Neutrophil (primary cell): ENCODE measurements around the gene BMPR1B.

Source experiments
- H3K27ac ChIP-seq: fragments of 200-600 bp; sonication (generic); 2 replicates; pipeline ENCODE4 v1.5.1; 2016; ENCODE audit warnings: mild to moderate bottlenecking, moderate library complexity
- H3K27me3 ChIP-seq: fragments of 200-600 bp; sonication (generic); 2 replicates; pipeline ENCODE4 v1.6.0; 2016; ENCODE audit warnings: mild to moderate bottlenecking
- H3K36me3 ChIP-seq: fragments of 200-600 bp; sonication (generic); 2 replicates; pipeline ENCODE4 v1.5.1; 2017
- H3K4me1 ChIP-seq, 2 experiments: fragments of 200-600 bp in 1 of 2; sonication (generic) in 1 of 2; 1 replicate in 1 of 2; 2 replicates in 1 of 2; pipeline versions ENCODE4 v1.5.1 to v1.6.1; 2013 to 2016; ENCODE audit warnings: low read depth in 1 of 2, low read length in 1 of 2, mild to moderate bottlenecking in 1 of 2, moderate library complexity in 1 of 2; ENCODE audit not compliant: control insufficient read depth in 1 of 2, insufficient read depth in 1 of 2
- H3K4me3 ChIP-seq, 2 experiments: fragments of 200-600 bp in 1 of 2; sonication (generic) in 1 of 2; 1 replicate in 1 of 2; 2 replicates in 1 of 2; pipeline ENCODE4 v1.5.1; 2013 to 2016; ENCODE audit warnings: low read depth in 1 of 2, low read length in 1 of 2, mild to moderate bottlenecking in 1 of 2, moderate library complexity in 1 of 2
- H3K9me3 ChIP-seq: fragments of 200-600 bp; sonication (generic); 2 replicates; pipeline ENCODE4 v1.5.1; 2016
- CTCF ChIP-seq: fragments of 200-600 bp; sonication (generic); IDR thresholded peaks from 2 replicates; pipeline ENCODE4 v1.5.1; 2016; ENCODE audit warnings: antibody characterized with exemption

BMPR1B gene

GRCh38 chr4:94954251-94954650 is 196.5 kb downstream of the BMPR1B start:
- TF ChIP-seq CTCF, result no peak
- H3K36me3 ChIP-seq, result no peaks in the 10 kb centered on the region
- H3K27me3 ChIP-seq, result no peaks in the 10 kb centered on the region
- H3K9me3 ChIP-seq, result no peaks in the 10 kb centered on the region
- no peak overlapping the region for H3K27ac ChIP-seq
- no peak overlapping the region for H3K4me3 ChIP-seq
- H3K4me1 ChIP-seq, result no peaks in the 10 kb centered on the region

DNA sequence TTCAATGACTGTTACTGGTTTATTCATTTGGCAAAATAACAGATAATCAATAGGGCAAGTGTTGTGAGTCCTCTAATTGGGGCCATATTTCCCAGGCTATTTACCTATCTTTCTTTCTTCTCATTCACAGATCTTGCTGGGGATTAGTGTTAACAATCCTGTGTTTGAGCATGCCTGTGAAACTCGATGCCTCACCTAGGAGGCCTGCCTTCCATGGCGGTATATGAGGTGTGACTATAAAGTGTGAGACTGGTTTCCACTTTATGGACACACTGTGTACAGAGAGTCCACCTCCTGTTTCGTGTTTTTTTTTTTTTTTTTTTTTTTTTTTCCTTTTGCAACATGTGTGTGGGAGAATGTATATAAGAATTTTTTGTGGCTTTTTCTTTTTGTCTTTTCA is 199.3 kb downstream of the BMPR1B start:
- no peak for TF ChIP-seq CTCF
- H3K27ac ChIP-seq, result no peak overlapping the region

GRCh38 chr4:94959307-94959706 is 201.6 kb downstream of the BMPR1B start:
- Histone ChIP-seq H3K27ac (no peak overlapping the region), H3K4me1 (no peaks in the 10 kb centered on the region), H3K36me3 (no peaks in the 10 kb centered on the region), H3K27me3 (no peaks in the 10 kb centered on the region), H3K4me3 (no peak overlapping the region), H3K9me3 (no peaks in the 10 kb centered on the region)
- TF ChIP-seq CTCF, result no peak

More for the DNA sequence above, 199.3 kb downstream of the BMPR1B start:
- Histone ChIP-seq H3K4me3 (no peak overlapping the region), H3K36me3 (no peaks in the 10 kb centered on the region), H3K9me3 (no peaks in the 10 kb centered on the region), H3K27me3 (no peaks in the 10 kb centered on the region), H3K4me1 (no peaks in the 10 kb centered on the region)

DNA sequence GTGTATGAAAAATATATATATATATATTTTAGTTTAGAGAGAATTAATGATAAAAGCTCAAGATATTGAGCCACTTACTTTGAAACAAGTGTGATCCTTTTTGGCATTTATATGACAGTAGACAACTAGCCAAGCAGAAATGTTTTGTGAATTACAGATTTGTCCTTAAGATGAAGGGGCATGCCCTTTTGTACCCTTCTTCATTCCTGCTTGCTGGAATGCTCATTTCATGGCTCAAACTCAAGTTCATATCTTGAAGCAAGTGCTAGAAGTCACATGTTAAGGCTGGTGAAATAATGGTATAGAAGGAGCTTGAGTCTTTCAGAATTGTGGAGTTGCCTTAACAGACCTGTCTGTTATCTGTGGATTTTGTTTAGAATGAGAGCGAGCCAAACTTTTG is 203.0 kb downstream of the BMPR1B start:
- Histone ChIP-seq H3K27ac (no peak overlapping the region), H3K27me3 (no peaks in the 10 kb centered on the region), H3K4me3 (no peak overlapping the region), H3K9me3 (no peaks in the 10 kb centered on the region), H3K36me3 (no peaks in the 10 kb centered on the region), H3K4me1 (no peaks in the 10 kb centered on the region)
- no peak for TF ChIP-seq CTCF

DNA sequence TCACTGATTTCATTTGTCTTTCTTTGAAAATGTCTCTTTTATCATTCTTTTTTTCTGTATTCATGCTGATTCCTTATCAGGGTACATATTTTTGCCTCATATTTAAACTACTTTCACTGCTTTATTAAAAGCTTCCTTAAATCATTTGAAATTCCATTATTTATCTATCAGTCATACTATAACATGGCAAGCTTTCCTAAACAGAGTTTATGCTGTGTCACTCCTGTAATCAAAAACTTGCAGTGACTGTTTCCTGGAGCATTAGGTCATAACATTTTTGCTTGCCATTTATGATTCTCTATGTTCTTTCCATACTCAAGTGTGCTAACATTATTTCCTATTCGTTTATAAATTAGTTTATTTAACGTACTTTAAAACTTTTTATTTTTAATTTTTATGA is 203.7 kb downstream of the BMPR1B start:
- no peaks in the 10 kb centered on the region for H3K36me3 ChIP-seq
- no peaks in the 10 kb centered on the region for H3K4me1 ChIP-seq
- no peaks in the 10 kb centered on the region for H3K27me3 ChIP-seq
- no peaks in the 10 kb centered on the region for H3K9me3 ChIP-seq
- no peak overlapping the region for H3K4me3 ChIP-seq
- H3K27ac ChIP-seq, result no peak overlapping the region
- no peak for TF ChIP-seq CTCF

GRCh38 chr4:94962484-94962883 is 204.7 kb downstream of the BMPR1B start:
- H3K4me3 ChIP-seq, result no peak overlapping the region
- no peaks in the 10 kb centered on the region for H3K36me3 ChIP-seq
- H3K4me1 ChIP-seq, result no peaks in the 10 kb centered on the region
- no peak for TF ChIP-seq CTCF
- H3K27me3 ChIP-seq, result no peaks in the 10 kb centered on the region
- no peaks in the 10 kb centered on the region for H3K9me3 ChIP-seq
- H3K27ac ChIP-seq, result no peak overlapping the region
